Suprapubic skin (tissue), 4 donors: ENCODE data around the gene ELAVL1. TPM values are rescaled to one million over a fixed set of nuclear protein-coding genes. Genes with fewer than 3 reads are reported as not detected.
A peak's percentile ranks its signal among the peaks of the same experiment; 100 is the strongest.
"Not testable (repeated sequence)": the region's sequence is repeated elsewhere in the genome, so short reads cannot be mapped to it uniquely, and the experiment has no call there.

Experiments
- DNase-seq, 2 donors: peaks; one replicate each; pipeline ENCODE4 v3.0.0-alpha.2; 2019; ENCODE audit warnings: low spot score in 2 of 2
- H3K27ac ChIP-seq: fragments of 200-600 bp; sonication (generic); one replicate; pipeline ENCODE4 v1.5.1; 2019
- H3K27me3 ChIP-seq: fragments of 200-600 bp; sonication (generic); one replicate; pipeline ENCODE4 v1.5.1; 2019
- H3K36me3 ChIP-seq: fragments of 200-600 bp; sonication (generic); one replicate; pipeline ENCODE4 v1.5.1; 2019
- H3K4me1 ChIP-seq: fragments of 200-600 bp; sonication (generic); one replicate; pipeline ENCODE4 v1.5.1; 2019
- H3K4me3 ChIP-seq: fragments of 200-600 bp; sonication (generic); one replicate; pipeline ENCODE4 v1.5.1; 2019; ENCODE audit warnings: mild to moderate bottlenecking
- H3K9me3 ChIP-seq: fragments of 200-600 bp; sonication (generic); one replicate; pipeline ENCODE4 v1.5.1; 2019
- CTCF ChIP-seq, 2 donors: fragments of 200-600 bp in 1 of 2; fragments of 450-650 bp in 1 of 2; sonication (generic) in 1 of 2; IDR thresholded peaks; one replicate each; pipeline ENCODE4 v1.5.1; 2016 to 2019; ENCODE audit warnings: antibody characterized with exemption in 2 of 2, mild to moderate bottlenecking in 1 of 2, moderate library complexity in 1 of 2
- EP300 ChIP-seq: sonication (generic); formaldehyde crosslinking; IDR thresholded peaks from one replicate; pipeline ENCODE4 v1.6.1; 2017; ENCODE audit warnings: antibody characterized with exemption
- POLR2A ChIP-seq, 2 donors: fragments of 450-650 bp; IDR thresholded peaks; one replicate each; pipeline ENCODE4 v1.6.1; 2017; ENCODE audit warnings: antibody characterized with exemption in 2 of 2, mild to moderate bottlenecking in 2 of 2, moderate library complexity in 2 of 2
- POLR2AphosphoS5 ChIP-seq, 3 donors: sonication (generic); formaldehyde crosslinking; IDR thresholded peaks; one replicate each; pipeline ENCODE4 v1.6.1; 2017; ENCODE audit warnings: antibody characterized with exemption in 3 of 3
- WGBS: methylation state at CpG from one replicate; pipeline ENCODE4 v1.1.5; 2018; 5-methylcytosine and 5-hydroxymethylcytosine counted together
- total RNA-seq, 4 donors: library from RNA; depleted of rRNA; stranded (reverse); fragments of >200 nt; gene quantifications; one replicate each; pipeline ENCODE4 v1.1.0, GENCODE V29; 2016

ELAVL1 gene
- total RNA-seq, 4 donors from 2014 or later, result 32.4 to 38.2 (median 37.2) TPM

GRCh38 chr19:7931221-7932061 lies 74.0 kb downstream of the ELAVL1 start:
- WGBS, result 83% methylated on average over 30 of the region's 36 CpGs
- peaks cover 63% of the 10 kb centered on the region for H3K36me3 ChIP-seq
- H3K27ac ChIP-seq, result no peak overlapping the region
- H3K4me1 ChIP-seq, result peaks cover 36% of the 10 kb centered on the region
- no peak for DNase-seq
- no peaks in the 10 kb centered on the region for H3K27me3 ChIP-seq
- TF ChIP-seq POLR2AphosphoS5 (IDR thresholded peaks at IDR 0.05) (no peak), POLR2A (IDR thresholded peaks at IDR 0.05) (no peak), EP300 (no peak), CTCF (IDR thresholded peaks at IDR 0.05) (no peak)
- no peaks in the 10 kb centered on the region for H3K9me3 ChIP-seq
- no peak overlapping the region for H3K4me3 ChIP-seq

- no peaks in the 10 kb centered on the region for H3K27me3 ChIP-seq
- WGBS, result 90% methylated on average over 7 of the region's 7 CpGs
- no peak overlapping the region for H3K4me3 ChIP-seq
- peaks cover 56% of the 10 kb centered on the region for H3K36me3 ChIP-seq
- no peak for DNase-seq
- no peak overlapping the region for H3K27ac ChIP-seq
- H3K4me1 ChIP-seq, result peaks cover 42% of the 10 kb centered on the region
- TF ChIP-seq CTCF (IDR thresholded peaks at IDR 0.05) (no peak), POLR2AphosphoS5 (IDR thresholded peaks at IDR 0.05) (no peak), EP300 (no peak), POLR2A (IDR thresholded peaks at IDR 0.05) (no peak)
- no peaks in the 10 kb centered on the region for H3K9me3 ChIP-seq
These were observed 74.7 kb downstream of the ELAVL1 start for GRCh38 chr19:7930765-7931164.

GRCh38 chr19:7930030-7930429 lies 75.4 kb downstream of the ELAVL1 start:
- not testable (repeated sequence) for H3K9me3 ChIP-seq, H3K27me3 ChIP-seq, H3K4me3 ChIP-seq, DNase-seq
- peaks cover 50% of the 10 kb centered on the region for H3K4me1 ChIP-seq
- WGBS, result 84% methylated on average over 11 of the region's 11 CpGs
- H3K36me3 ChIP-seq, result peaks cover 49% of the 10 kb centered on the region
- H3K27ac ChIP-seq, result peak overlapping the region; percentile 83

GRCh38 chr19:7928741-7929701 lies 76.4 kb downstream of the ELAVL1 start:
- 27% methylated on average over 15 of the region's 24 CpGs for WGBS
- no peaks in the 10 kb centered on the region for H3K9me3 ChIP-seq
- H3K4me1 ChIP-seq, result peaks cover 60% of the 10 kb centered on the region
- TF ChIP-seq CTCF (IDR thresholded peaks at IDR 0.05) (peak; percentile 28 to 49), EP300 (no peak)
- no peaks in the 10 kb centered on the region for H3K27me3 ChIP-seq
- peak overlapping the region; percentile 83 for H3K27ac ChIP-seq
- DNase-seq, result peak; percentile 79 to 82
- peaks cover 38% of the 10 kb centered on the region for H3K36me3 ChIP-seq
- peak overlapping the region; percentile 11 for H3K4me3 ChIP-seq

- TF ChIP-seq POLR2A (IDR thresholded peaks at IDR 0.05) (no peak), EP300 (no peak), CTCF (IDR thresholded peaks at IDR 0.05) (no peak), POLR2AphosphoS5 (IDR thresholded peaks at IDR 0.05) (no peak)
- DNase-seq, result peak in 1 of 2 donors; percentile 63
- H3K4me3 ChIP-seq, result no peak overlapping the region
These were observed 77.1 kb downstream of the ELAVL1 start for GRCh38 chr19:7928334-7928706.

More at GRCh38 chr19:7928334-7928706, 77.1 kb downstream of the ELAVL1 start:
- peaks cover 65% of the 10 kb centered on the region for H3K4me1 ChIP-seq
- WGBS, result 25% methylated on average over 6 of the region's 9 CpGs
- H3K27ac ChIP-seq, result peak overlapping the region; percentile 76
- no peaks in the 10 kb centered on the region for H3K27me3 ChIP-seq
- H3K9me3 ChIP-seq, result no peaks in the 10 kb centered on the region
- H3K36me3 ChIP-seq, result peaks cover 32% of the 10 kb centered on the region
